Measurements from ENCODE around the gene HARS2.
"Not testable (repeated sequence)": the region's sequence is repeated elsewhere in the genome, so short reads cannot be mapped to it uniquely, and the experiment has no call there.

Gene HARS2

GRCh38 chr5:140720738-140721137 lies 29.5 kb downstream of the HARS2 start:
- not testable (repeated sequence) for H3K9ac ChIP-seq (ENCODE audit: low read depth in 1 of 2, low read length in 2 of 2); H3K4me3 ChIP-seq (ENCODE audit: low read depth in 1 of 2, low read length in 2 of 2); H3K27me3 ChIP-seq (ENCODE audit: control insufficient read depth in 1 of 2, insufficient read depth in 2 of 2, low read length in 2 of 2); H3K36me3 ChIP-seq (ENCODE audit: control insufficient read depth in 1 of 2, insufficient read depth in 2 of 2, low read length in 2 of 2); H3K9me3 ChIP-seq (ENCODE audit: control insufficient read depth in 1 of 2, low read length in 2 of 2); H3K4me1 ChIP-seq (ENCODE audit: control insufficient read depth in 1 of 2, insufficient read depth in 2 of 2, low read length in 2 of 2); H3K27ac ChIP-seq (ENCODE audit: low read depth, low read length)

- not testable (repeated sequence) for H3K4me3 ChIP-seq (ENCODE audit: low read depth in 1 of 2, low read length in 2 of 2); H3K27me3 ChIP-seq (ENCODE audit: control insufficient read depth in 1 of 2, insufficient read depth in 2 of 2, low read length in 2 of 2); H3K4me1 ChIP-seq (ENCODE audit: control insufficient read depth in 1 of 2, insufficient read depth in 2 of 2, low read length in 2 of 2); H3K9ac ChIP-seq (ENCODE audit: low read depth in 1 of 2, low read length in 2 of 2); H3K9me3 ChIP-seq (ENCODE audit: control insufficient read depth in 1 of 2, low read length in 2 of 2); H3K27ac ChIP-seq (ENCODE audit: low read depth, low read length); H3K36me3 ChIP-seq (ENCODE audit: control insufficient read depth in 1 of 2, insufficient read depth in 2 of 2, low read length in 2 of 2)
Measured at GRCh38 chr5:140721395-140721794, 30.1 kb downstream of the HARS2 start.

- Histone ChIP-seq H3K36me3 (ENCODE audit: control insufficient read depth in 1 of 2, insufficient read depth in 2 of 2, low read length in 2 of 2) (no peaks in the 10 kb centered on the region), H3K9ac (ENCODE audit: low read depth in 1 of 2, low read length in 2 of 2) (no peak overlapping the region), H3K4me3 (ENCODE audit: low read depth in 1 of 2, low read length in 2 of 2) (peak overlapping the region in 1 of 2 donors; percentile 40), H3K4me1 (ENCODE audit: control insufficient read depth in 1 of 2, insufficient read depth in 2 of 2, low read length in 2 of 2) (no peaks in the 10 kb centered on the region), H3K27ac (ENCODE audit: low read depth, low read length) (no peak overlapping the region), H3K27me3 (ENCODE audit: control insufficient read depth in 1 of 2, insufficient read depth in 2 of 2, low read length in 2 of 2) (no peaks in the 10 kb centered on the region), H3K9me3 (ENCODE audit: control insufficient read depth in 1 of 2, low read length in 2 of 2) (no peaks in the 10 kb centered on the region)
Measured at GRCh38 chr5:140725799-140726471, 34.7 kb downstream of the HARS2 start.

- Histone ChIP-seq H3K4me3 (ENCODE audit: low read depth in 1 of 2, low read length in 2 of 2) (no peak overlapping the region), H3K27ac (ENCODE audit: low read depth, low read length) (no peak overlapping the region), H3K36me3 (ENCODE audit: control insufficient read depth in 1 of 2, insufficient read depth in 2 of 2, low read length in 2 of 2) (no peaks in the 10 kb centered on the region), H3K4me1 (ENCODE audit: control insufficient read depth in 1 of 2, insufficient read depth in 2 of 2, low read length in 2 of 2) (no peaks in the 10 kb centered on the region), H3K9me3 (ENCODE audit: control insufficient read depth in 1 of 2, low read length in 2 of 2) (no peaks in the 10 kb centered on the region), H3K27me3 (ENCODE audit: control insufficient read depth in 1 of 2, insufficient read depth in 2 of 2, low read length in 2 of 2) (peaks cover 0 to 3% of the 10 kb centered on the region in 2 donors), H3K9ac (ENCODE audit: low read depth in 1 of 2, low read length in 2 of 2) (no peak overlapping the region)
Measured at GRCh38 chr5:140733098-140733497, 41.8 kb downstream of the HARS2 start.

GRCh38 chr5:140734354-140734753 lies 43.1 kb downstream of the HARS2 start:
- no peak overlapping the region for H3K9ac ChIP-seq (ENCODE audit: low read depth in 1 of 2, low read length in 2 of 2)
- no peaks in the 10 kb centered on the region for H3K9me3 ChIP-seq (ENCODE audit: control insufficient read depth in 1 of 2, low read length in 2 of 2)
- no peak overlapping the region for H3K4me3 ChIP-seq (ENCODE audit: low read depth in 1 of 2, low read length in 2 of 2)
- H3K27ac ChIP-seq (ENCODE audit: low read depth, low read length), result no peak overlapping the region
- H3K27me3 ChIP-seq (ENCODE audit: control insufficient read depth in 1 of 2, insufficient read depth in 2 of 2, low read length in 2 of 2), result peaks cover 0 to 3% of the 10 kb centered on the region in 2 donors
- no peaks in the 10 kb centered on the region for H3K4me1 ChIP-seq (ENCODE audit: control insufficient read depth in 1 of 2, insufficient read depth in 2 of 2, low read length in 2 of 2)
- H3K36me3 ChIP-seq (ENCODE audit: control insufficient read depth in 1 of 2, insufficient read depth in 2 of 2, low read length in 2 of 2), result no peaks in the 10 kb centered on the region

- H3K27me3 ChIP-seq (ENCODE audit: control insufficient read depth in 1 of 2, insufficient read depth in 2 of 2, low read length in 2 of 2), result peaks cover 0 to 3% of the 10 kb centered on the region in 2 donors
- no peaks in the 10 kb centered on the region for H3K36me3 ChIP-seq (ENCODE audit: control insufficient read depth in 1 of 2, insufficient read depth in 2 of 2, low read length in 2 of 2)
- no peaks in the 10 kb centered on the region for H3K9me3 ChIP-seq (ENCODE audit: control insufficient read depth in 1 of 2, low read length in 2 of 2)
- no peak overlapping the region for H3K4me3 ChIP-seq (ENCODE audit: low read depth in 1 of 2, low read length in 2 of 2)
- H3K4me1 ChIP-seq (ENCODE audit: control insufficient read depth in 1 of 2, insufficient read depth in 2 of 2, low read length in 2 of 2), result no peaks in the 10 kb centered on the region
- H3K27ac ChIP-seq (ENCODE audit: low read depth, low read length), result no peak overlapping the region
- H3K9ac ChIP-seq (ENCODE audit: low read depth in 1 of 2, low read length in 2 of 2), result no peak overlapping the region
Measured at GRCh38 chr5:140737486-140737885, 46.2 kb downstream of the HARS2 start.

- Histone ChIP-seq H3K9me3 (ENCODE audit: control insufficient read depth in 1 of 2, low read length in 2 of 2) (peaks cover 0 to 5% of the 10 kb centered on the region in 2 donors), H3K27me3 (ENCODE audit: control insufficient read depth in 1 of 2, insufficient read depth in 2 of 2, low read length in 2 of 2) (peaks cover 0 to 3% of the 10 kb centered on the region in 2 donors), H3K27ac (ENCODE audit: low read depth, low read length) (no peak overlapping the region), H3K36me3 (ENCODE audit: control insufficient read depth in 1 of 2, insufficient read depth in 2 of 2, low read length in 2 of 2) (no peaks in the 10 kb centered on the region), H3K4me1 (ENCODE audit: control insufficient read depth in 1 of 2, insufficient read depth in 2 of 2, low read length in 2 of 2) (no peaks in the 10 kb centered on the region), H3K9ac (ENCODE audit: low read depth in 1 of 2, low read length in 2 of 2) (no peak overlapping the region), H3K4me3 (ENCODE audit: low read depth in 1 of 2, low read length in 2 of 2) (no peak overlapping the region)
Measured at GRCh38 chr5:140741967-140742366, 50.7 kb downstream of the HARS2 start.
